Colonic mucosa (tissue), 4 donors: ENCODE results near the gene CDCA4. TPM values are rescaled to one million over a fixed set of nuclear protein-coding genes. Genes with fewer than 3 reads are reported as not detected.
"Not testable (repeated sequence)": the region's sequence is repeated elsewhere in the genome, so short reads cannot be mapped to it uniquely, and the experiment has no call there.

Experiments
- DNase-seq: peaks from one replicate; pipeline ENCODE4 v3.0.0-alpha.2; 2020
- H3K27ac ChIP-seq: fragments of 200-600 bp; one replicate; pipeline ENCODE4 v1.8.0; 2021
- H3K27me3 ChIP-seq: fragments of 200-600 bp; one replicate; pipeline ENCODE4 v1.8.0; 2021
- H3K36me3 ChIP-seq: fragments of 200-600 bp; one replicate; pipeline ENCODE4 v1.8.0; 2021
- H3K4me1 ChIP-seq: fragments of 200-600 bp; one replicate; pipeline ENCODE4 v1.8.0; 2021; ENCODE audit warnings: mild to moderate bottlenecking
- H3K4me3 ChIP-seq: fragments of 200-600 bp; one replicate; pipeline ENCODE4 v1.8.0; 2021
- H3K9ac ChIP-seq, 2 donors: one replicate each; pipeline ENCODE4 v1.7.0; 2013; ENCODE audit warnings: control low read depth in 2 of 2, low read depth in 2 of 2, low read length in 2 of 2
- H3K9me3 ChIP-seq: fragments of 200-600 bp; one replicate; pipeline ENCODE4 v1.8.0; 2021
- CTCF ChIP-seq: fragments of 200-600 bp; IDR thresholded peaks from one replicate; pipeline ENCODE4 v1.8.0; 2022; ENCODE audit warnings: antibody characterized with exemption, mild to moderate bottlenecking
- intact Hi-C: fragments of 100-400 bp; cut with DNase I; formaldehyde crosslinking; loops from one replicate; pipeline ENCODE4 v1.14.1; 2022
- total RNA-seq, 2 donors: library from RNA; stranded (reverse); fragmentation: NEBNext Ultra II Directional in 1 of 2; extraction: Animal tissue kit (Norgen Biotek cat#: 25700) in 1 of 2; gene quantifications; one replicate each; pipeline ENCODE4 v1.2.1, GENCODE V29; 2021
- donor health status: healthy.
- donor health status: DM: no; HTN: no; CAD: no.
- donor health status: DM: no; HTN: no; CAD: no.

The CDCA4 gene
- total RNA-seq, 2 donors from 2014 or later: 8.3 to 16.3 TPM

DNA sequence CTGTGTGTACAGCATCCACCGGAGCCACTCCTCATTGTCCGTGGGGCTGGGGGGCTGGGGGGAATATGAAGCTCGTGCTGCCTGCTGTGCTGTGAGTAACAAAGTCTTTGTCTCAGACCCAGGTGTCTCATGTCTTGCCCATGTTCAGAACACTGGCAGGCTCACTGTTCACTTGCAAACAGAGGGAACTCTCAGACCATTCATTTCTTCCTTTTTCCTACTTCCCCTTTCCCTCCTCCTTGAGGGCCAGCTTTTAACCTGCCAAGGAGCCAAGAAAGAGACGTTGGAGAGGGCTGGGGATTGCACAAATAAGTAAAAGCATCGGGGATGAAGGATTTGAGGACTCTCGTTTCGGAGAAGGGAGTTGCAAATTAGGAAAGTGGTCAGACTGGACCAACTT is 22.8 kb upstream of the CDCA4 start:
- no peaks in the 10 kb centered on the region for H3K27me3 ChIP-seq
- no peaks in the 10 kb centered on the region for H3K36me3 ChIP-seq
- H3K9ac ChIP-seq: no peak overlapping the region
- no peaks in the 10 kb centered on the region for H3K4me1 ChIP-seq
- intact Hi-C loops: loop anchor here (2.0 kb wide), 1 partner anchor 67 kb away; no protein-coding TSS in a partner anchor
- no peak overlapping the region for H3K27ac ChIP-seq
- DNase-seq: no peak
- no peak overlapping the region for H3K4me3 ChIP-seq
- H3K9me3 ChIP-seq: no peaks in the 10 kb centered on the region
- no peak for TF ChIP-seq CTCF

DNA sequence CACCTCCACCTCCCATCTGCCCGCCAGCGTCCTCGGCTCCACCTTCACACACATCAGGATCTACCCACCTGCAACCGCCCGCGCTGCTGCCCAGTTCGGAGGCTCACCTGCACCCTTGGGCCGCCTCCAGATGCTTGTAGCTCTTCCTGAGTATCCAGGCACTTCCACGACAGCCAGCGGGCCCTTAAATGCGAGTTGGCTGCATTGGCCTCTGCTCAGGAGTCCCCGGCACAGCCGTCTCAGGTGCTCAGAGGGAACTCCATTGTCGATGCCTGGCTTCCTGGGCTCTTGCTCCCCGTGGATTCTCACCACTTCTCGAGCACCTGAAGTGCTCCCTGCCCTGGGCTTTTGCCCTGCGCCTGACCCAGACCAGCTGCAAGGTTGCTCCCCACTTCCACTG is 21.9 kb upstream of the CDCA4 start:
- Histone ChIP-seq H3K36me3 (no peaks in the 10 kb centered on the region), H3K9me3 (no peaks in the 10 kb centered on the region), H3K4me3 (no peak overlapping the region), H3K27ac (no peak overlapping the region), H3K4me1 (no peaks in the 10 kb centered on the region), H3K9ac (no peak overlapping the region), H3K27me3 (no peaks in the 10 kb centered on the region)
- TF ChIP-seq CTCF: no peak
- intact Hi-C loops: no loop called here
- DNase-seq: no peak

GRCh38 chr14:105041841-105042765 is 21.2 kb upstream of the CDCA4 start:
- Histone ChIP-seq H3K4me1 (no peaks in the 10 kb centered on the region), H3K9me3 (no peaks in the 10 kb centered on the region), H3K27ac (no peak overlapping the region), H3K4me3 (no peak overlapping the region), H3K9ac (no peak overlapping the region), H3K36me3 (no peaks in the 10 kb centered on the region), H3K27me3 (no peaks in the 10 kb centered on the region)
- intact Hi-C loops: no loop called here
- no peak for TF ChIP-seq CTCF
- DNase-seq: no peak

- Histone ChIP-seq H3K4me3 (no peak overlapping the region), H3K9ac (no peak overlapping the region), H3K36me3 (no peaks in the 10 kb centered on the region), H3K27ac (no peak overlapping the region), H3K9me3 (no peaks in the 10 kb centered on the region), H3K27me3 (no peaks in the 10 kb centered on the region), H3K4me1 (no peaks in the 10 kb centered on the region)
- no peak for TF ChIP-seq CTCF
- no peak for DNase-seq
- intact Hi-C loops: no loop called here
These were observed 18.7 kb upstream of the CDCA4 start for GRCh38 chr14:105039458-105040205.

DNA sequence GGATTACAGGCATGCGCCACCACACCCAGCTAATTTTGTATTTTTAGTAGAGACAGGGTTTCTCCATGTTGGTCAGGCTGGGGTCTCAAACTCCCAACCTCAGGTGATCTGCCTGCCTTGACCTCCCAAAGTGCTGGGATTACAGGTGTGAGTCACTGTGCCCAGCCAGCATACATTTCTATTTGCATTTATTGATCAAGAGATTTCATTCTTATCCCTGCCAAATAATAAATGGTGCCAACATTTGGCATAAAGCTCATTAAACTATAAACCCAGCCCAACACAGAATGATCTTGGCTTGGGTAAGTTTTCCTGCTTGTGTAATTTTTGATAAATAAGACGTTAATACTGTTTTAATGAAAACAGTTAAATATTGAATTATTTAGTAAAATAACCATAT is 14.7 kb upstream of the CDCA4 start:
- DNase-seq, H3K4me1 ChIP-seq, intact Hi-C loops: not testable (repeated sequence)

More for the DNA sequence above, 14.7 kb upstream of the CDCA4 start:
- not testable (repeated sequence) for H3K9me3 ChIP-seq, H3K9ac ChIP-seq, H3K27me3 ChIP-seq, H3K4me3 ChIP-seq, H3K36me3 ChIP-seq, H3K27ac ChIP-seq
